RKO (cell line): Measurements from ENCODE around the gene MIOS.
"Not testable (repeated sequence)": the region's sequence is repeated elsewhere in the genome, so short reads cannot be mapped to it uniquely, and the experiment has no call there.

ENCODE experiments used
- DNase-seq: peaks from one replicate; pipeline ENCODE4 v3.0.0-alpha.2; 2016; ENCODE audit warnings: low spot score

The MIOS gene

GRCh38 chr7:7647495-7648036, 80.9 kb downstream of the MIOS start:
- no peak for DNase-seq

- no peak for DNase-seq
Measured at GRCh38 chr7:7650682-7651206, 84.1 kb downstream of the MIOS start.

GRCh38 chr7:7651479-7651878, 84.8 kb downstream of the MIOS start:
- no peak for DNase-seq

DNA sequence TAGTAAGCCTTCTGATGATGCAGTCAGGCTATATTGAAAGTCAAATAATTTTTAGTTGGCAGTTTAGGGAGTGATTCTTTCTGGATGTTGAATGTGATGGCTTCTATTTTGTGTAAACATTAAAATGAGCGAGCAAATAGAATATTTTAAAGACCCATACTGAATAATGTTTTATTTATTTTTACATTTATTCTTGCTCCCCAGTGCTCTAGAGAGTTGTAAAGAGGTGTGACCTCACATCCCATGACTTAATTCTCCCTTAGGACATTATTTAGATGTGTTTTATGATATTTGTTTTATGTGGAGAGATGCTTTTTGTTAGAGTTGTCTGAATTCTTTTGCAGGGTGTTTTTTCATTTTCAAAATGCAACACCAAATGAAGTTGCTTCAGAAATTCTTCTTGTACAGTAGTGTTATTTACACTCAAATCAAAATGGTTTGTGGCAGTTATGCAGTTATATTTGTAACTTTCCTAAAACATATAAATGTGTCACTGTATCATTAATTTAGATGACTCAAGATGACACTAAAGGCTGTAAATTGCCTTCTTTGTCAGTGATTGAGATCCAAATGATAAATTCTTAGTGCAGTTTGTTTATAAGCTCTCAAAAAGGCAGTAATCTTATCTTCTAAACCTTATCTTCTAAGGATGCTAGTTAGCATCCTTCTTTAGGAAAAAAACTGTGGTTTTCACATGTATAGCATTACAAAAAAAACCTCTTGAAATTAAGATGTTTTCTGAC, 86.3 kb downstream of the MIOS start:
- DNase-seq: no peak

DNA sequence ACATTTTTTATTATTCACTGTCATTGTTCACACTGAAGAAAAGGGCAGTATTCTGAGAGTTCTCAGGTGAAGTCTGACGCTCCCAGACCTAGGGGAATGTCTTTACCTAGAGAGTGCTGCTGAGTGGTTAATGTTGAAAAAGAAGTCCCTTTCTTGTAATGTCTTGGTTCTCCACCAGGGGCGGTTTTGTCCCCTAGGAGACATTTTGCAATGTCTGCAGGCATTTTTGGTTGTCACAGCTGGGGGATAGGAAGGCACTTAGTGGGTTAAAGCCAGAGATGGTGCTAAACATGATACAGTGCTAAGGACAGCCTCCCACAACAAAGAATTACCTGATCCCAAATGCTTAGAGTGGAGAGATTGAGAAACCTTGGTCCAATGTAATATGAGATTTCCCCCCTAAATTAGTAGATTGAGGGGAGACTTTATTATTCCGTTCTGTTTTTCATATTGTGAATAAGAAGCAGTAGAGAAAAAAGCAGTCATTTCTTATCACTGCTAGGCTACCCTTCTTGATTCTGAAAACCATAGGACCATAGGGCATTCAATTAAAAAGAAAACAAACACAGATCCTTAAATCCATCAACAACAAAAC, 87.0 kb downstream of the MIOS start:
- DNase-seq: peak; percentile 38

GRCh38 chr7:7654964-7655715, 88.5 kb downstream of the MIOS start:
- no peak for DNase-seq

DNA sequence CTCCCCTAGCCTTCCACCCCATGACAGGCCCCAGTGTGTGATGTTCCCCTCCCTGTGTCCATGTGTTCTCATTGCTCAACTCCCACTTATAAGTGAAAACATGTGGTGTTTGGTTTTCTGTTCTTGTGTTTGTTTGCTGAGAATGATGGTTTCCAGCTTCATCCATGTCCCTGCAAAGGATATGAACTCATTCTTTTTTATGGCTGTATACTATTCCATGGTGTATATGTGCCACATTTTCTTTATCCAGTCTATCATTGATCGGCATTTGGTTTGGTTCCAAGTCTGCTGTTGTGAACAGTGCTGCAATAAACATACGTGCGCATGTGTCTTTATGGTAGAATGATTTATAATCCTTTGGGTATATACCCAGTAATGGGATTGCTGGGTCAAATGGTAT, 89.8 kb downstream of the MIOS start:
- DNase-seq: not testable (repeated sequence)
